Activated CD4-positive, alpha-beta T cell treated with anti-CD3 and anti-CD28 coated beads for 4 hours (primary cell): ENCODE data around the gene TRIM56.
"Not testable (repeated sequence)": the region's sequence is repeated elsewhere in the genome, so short reads cannot be mapped to it uniquely, and the experiment has no call there.

Source experiments
- DNase-seq, 2 donors: peaks; one replicate each; pipeline ENCODE4 v3.0.0-alpha.2; 2020

Gene TRIM56

DNA sequence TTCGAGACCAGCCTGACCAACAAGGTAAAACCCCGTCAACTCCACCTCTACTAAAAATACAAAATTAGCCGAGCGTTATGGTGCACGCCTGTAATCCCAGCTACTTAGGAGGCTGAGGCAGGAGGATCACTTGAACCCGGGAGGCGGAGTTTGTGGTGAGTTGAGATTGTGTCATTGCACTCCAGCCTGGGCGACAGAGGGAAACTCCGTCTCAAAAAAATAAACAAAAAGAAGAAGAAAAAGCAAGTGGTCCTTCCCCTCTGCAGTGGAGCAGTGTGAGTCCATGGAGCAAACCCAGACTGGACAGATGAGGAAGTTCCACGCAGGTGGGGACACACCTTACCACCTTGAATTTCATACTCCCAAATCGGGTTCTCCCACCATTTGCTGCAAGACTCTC, 28.6 kb downstream of the TRIM56 start:
- no peak for DNase-seq

- no peak for DNase-seq
Measured at GRCh38 chr7:101114492-101114891, 29.2 kb downstream of the TRIM56 start.

DNA sequence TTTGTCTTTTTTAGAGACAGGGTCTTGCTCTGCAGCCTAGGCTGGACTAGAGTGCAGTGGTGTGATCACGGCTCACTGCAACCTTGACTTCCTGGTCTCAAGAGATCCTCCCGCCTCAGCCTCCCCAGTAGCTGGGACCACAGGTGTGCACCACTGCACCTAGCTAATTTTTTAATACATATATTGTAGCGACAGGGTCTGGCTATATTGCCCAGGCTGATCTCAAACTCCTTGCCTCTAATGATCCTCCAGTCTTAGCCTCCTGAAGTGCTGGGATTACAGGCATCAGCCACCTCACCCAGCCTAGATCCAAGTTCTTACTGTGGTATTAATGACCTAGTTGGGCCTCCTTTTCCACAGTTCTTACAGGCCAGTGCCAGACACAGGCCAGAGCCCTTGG, 29.9 kb downstream of the TRIM56 start:
- DNase-seq, result no peak

GRCh38 chr7:101116898-101117297, 31.6 kb downstream of the TRIM56 start:
- DNase-seq, result no peak

DNA sequence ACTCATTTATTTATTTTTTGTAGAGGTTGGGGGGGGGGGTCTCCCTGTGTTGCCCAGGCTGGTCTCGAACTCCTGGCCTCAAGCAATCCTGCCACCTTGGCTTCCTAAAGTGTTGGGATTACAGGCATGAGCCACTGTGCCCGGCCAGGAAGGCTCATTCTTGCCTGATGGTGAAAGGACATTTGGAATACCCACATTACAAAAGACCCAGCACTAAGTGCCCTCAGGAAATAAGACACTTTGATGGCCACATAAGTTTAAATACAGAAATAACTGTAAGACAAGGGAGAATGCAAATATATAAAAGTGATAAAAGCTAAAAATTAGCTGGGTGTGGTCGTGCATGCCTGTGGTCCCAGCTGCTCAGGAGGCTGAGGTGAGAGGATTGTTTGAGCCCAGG, 33.6 kb downstream of the TRIM56 start:
- DNase-seq, result no peak

- DNase-seq, result no peak
Measured at GRCh38 chr7:101119876-101120275, 34.6 kb downstream of the TRIM56 start.

DNA sequence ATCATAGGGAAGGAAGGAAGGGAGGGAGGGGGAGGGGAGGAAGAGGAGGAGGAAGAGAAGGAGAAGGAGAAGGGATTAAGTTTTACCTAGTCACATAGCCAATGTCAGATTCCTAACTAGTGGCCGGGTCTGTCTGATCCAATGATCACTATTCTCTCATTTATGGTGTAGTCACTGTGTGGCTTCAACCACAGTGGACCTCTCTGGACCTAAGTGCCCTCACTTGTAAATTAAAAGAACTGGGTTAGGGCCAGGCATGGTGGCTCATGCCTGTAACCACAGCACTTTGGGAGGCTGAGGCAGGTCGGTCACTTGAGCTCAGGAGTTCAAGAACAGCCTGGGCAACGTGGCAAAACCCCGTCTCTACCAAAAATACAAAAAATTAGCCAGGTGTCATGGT, 35.0 kb downstream of the TRIM56 start:
- no peak for DNase-seq

- not testable (repeated sequence) for DNase-seq
Measured at GRCh38 chr7:101121631-101121990, 36.3 kb downstream of the TRIM56 start.

DNA sequence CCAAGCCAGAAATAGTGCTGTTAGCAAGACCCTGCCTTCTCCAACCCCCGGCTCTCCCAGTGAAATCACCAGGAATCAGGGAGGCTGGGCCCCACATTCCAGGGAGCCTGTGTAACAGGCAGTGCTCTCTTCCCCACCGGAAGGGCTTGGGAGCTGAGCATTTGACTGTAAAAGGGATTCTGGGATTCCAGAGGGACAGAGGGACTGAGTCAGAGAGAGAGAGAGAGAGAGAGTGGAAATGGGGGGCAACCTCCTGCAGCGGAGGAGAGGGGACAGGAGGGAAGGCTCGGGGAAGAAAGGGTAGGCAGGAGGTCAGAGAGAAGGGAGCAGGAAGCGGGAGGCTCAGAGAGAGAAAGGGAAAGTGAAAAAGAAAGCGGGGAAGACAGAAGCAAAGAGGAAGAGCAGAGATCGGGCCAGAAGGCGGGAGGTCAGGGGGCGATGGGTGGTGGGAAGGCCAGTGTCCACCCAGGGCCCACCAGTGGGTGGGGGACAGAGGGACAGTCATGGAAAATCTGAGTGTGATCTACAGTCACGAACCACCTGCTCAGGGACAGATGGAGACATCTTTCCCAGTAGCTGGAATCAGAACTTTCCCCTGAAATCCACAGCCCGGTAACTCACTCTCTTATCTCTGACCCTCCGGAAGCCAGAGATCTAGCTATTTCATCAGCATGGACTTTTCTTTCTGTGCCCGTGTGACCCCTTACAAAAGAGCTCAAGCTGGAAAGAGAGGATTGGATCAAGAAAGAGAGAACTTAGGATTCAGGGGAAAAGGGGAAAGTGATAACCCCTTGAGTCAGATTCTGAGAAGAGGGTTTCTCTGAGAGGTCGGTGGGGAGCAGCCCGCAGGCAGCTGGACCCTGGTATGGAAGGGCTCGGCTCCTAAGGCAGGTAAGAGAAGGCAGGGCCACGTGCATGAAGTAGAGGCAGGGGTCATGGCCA, 37.0 kb downstream of the TRIM56 start:
- no peak for DNase-seq

GRCh38 chr7:101122933-101123702, 37.8 kb downstream of the TRIM56 start:
- DNase-seq, result no peak

- no peak for DNase-seq
Measured at GRCh38 chr7:101123703-101124068, 38.4 kb downstream of the TRIM56 start.

DNA sequence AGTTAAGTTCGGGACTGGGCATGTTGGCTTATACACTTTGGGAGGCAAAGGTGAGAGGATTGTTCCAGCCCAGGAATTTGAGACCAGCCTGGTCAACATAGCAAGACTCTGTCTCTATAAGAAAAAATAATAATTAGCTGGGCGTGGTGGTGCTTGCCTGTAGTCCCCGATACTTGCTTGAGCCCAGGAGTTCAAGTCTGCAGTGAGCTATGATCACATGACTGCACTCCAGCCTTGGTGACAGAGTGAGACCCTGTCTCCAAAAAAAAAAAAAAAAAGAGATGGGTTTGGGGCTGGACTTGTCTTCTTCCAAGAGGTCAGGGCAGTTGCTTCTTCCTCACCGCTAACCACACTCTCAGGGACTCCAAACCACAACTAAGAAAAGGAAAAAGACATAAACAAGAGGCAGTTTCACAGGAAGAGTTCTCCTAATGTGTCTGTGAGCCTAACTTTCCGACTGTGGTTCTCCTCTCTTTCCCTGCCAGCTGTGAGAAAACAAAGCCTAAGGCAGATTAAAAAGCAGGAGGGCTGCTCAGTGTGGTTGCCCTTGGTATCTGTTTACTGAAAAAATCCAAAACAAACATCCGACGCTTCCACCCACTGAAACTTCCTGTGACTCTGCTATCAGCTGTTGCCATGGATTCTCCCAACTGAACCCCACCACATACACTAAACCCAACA, 39.2 kb downstream of the TRIM56 start:
- no peak for DNase-seq

GRCh38 chr7:101125989-101126650, 40.8 kb downstream of the TRIM56 start:
- no peak for DNase-seq

DNA sequence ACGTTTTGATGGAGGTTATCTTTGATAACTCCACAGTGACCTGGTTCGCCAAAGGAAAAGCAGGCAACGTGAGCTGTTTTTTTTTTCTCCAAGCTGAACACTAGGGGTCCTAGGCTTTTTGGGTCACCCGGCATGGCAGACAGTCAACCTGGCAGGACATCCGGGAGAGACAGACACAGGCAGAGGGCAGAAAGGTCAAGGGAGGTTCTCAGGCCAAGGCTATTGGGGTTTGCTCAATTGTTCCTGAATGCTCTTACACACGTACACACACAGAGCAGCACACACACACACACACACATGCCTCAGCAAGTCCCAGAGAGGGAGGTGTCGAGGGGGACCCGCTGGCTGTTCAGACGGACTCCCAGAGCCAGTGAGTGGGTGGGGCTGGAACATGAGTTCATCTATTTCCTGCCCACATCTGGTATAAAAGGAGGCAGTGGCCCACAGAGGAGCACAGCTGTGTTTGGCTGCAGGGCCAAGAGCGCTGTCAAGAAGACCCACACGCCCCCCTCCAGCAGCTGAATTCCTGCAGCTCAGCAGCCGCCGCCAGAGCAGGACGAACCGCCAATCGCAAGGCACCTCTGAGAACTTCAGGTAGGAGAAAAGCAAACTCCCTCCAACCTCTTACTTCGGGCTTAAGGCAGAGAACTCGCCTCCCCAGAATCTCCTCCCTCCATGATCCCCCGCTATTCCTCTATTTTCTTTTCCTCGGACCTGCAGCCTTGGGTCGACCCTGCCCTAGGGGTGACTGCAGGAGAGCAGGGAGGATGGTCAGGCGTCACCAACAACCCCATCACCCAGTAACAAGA, 41.6 kb downstream of the TRIM56 start, which contains the start of gene SERPINE1:
TSS of gene SERPINE1 (plus strand) at position 454 of the 809 bp plus-strand sequence. CDS start 1,290 bp downstream, outside the sequence.
- DNase-seq, result peak; percentile 37 to 56

- no peak for DNase-seq
Measured at GRCh38 chr7:101127460-101128039, 42.3 kb downstream of the TRIM56 start.

- DNase-seq, result no peak
Measured at GRCh38 chr7:101128040-101128834, 43.0 kb downstream of the TRIM56 start.

GRCh38 chr7:101129603-101130117, 44.4 kb downstream of the TRIM56 start:
- no peak for DNase-seq

- not testable (repeated sequence) for DNase-seq
Measured at GRCh38 chr7:101132626-101133600, 47.6 kb downstream of the TRIM56 start.
